Mesendoderm (in vitro differentiated cells): ENCODE data around the gene ABCG4.

Experiments used
- DNase-seq: peaks from one replicate; pipeline ENCODE4 v3.0.0; 2013
- H2AK5ac ChIP-seq: 2 replicates; pipeline ENCODE4 v1.6.1; 2013; ENCODE audit warnings: low read length, inconsistent platforms
- H2BK120ac ChIP-seq: 2 replicates; pipeline ENCODE4 v1.6.1; 2013; ENCODE audit warnings: low read depth, mild to moderate bottlenecking, low read length, moderate library complexity, mixed read lengths
- H2BK15ac ChIP-seq: replicated peaks from 2 replicates; pipeline ENCODE4 v1.6.1; 2013; ENCODE audit warnings: low read depth, mild to moderate bottlenecking, moderate library complexity
- H2BK5ac ChIP-seq: 2 replicates; pipeline ENCODE4 v1.6.1; 2013; ENCODE audit warnings: low read length, inconsistent platforms
- H3K18ac ChIP-seq: 2 replicates; pipeline ENCODE4 v1.6.1; 2013; ENCODE audit warnings: mild to moderate bottlenecking, low read length, mixed read lengths
- H3K23ac ChIP-seq: one replicate; pipeline ENCODE4 v1.6.1; 2013; ENCODE audit warnings: low read length
- H3K27ac ChIP-seq: 2 replicates; pipeline ENCODE4 v1.5.1; 2013; ENCODE audit warnings: low read depth, mild to moderate bottlenecking, inconsistent platforms, low read length, moderate library complexity
- H3K27me3 ChIP-seq: 2 replicates; pipeline ENCODE4 v1.6.1; 2013; ENCODE audit warnings: low read length, control low read depth, mild to moderate bottlenecking, inconsistent platforms; ENCODE audit not compliant: insufficient read depth, poor library complexity
- H3K36me3 ChIP-seq: 2 replicates; pipeline ENCODE4 v1.6.1; 2013; ENCODE audit warnings: low read length, inconsistent platforms; ENCODE audit not compliant: control insufficient read depth, insufficient read depth
- H3K4ac ChIP-seq: one replicate; pipeline ENCODE4 v1.6.1; 2013; ENCODE audit warnings: low read depth, mild to moderate bottlenecking, low read length, moderate library complexity
- H3K4me1 ChIP-seq: 2 replicates; pipeline ENCODE4 v1.6.1; 2013; ENCODE audit warnings: low read depth, low read length, inconsistent platforms; ENCODE audit not compliant: control insufficient read depth
- H3K4me2 ChIP-seq: 2 replicates; pipeline ENCODE4 v1.6.1; 2013; ENCODE audit warnings: low read length
- H3K4me3 ChIP-seq: 2 replicates; pipeline ENCODE4 v1.5.1; 2013; ENCODE audit warnings: mild to moderate bottlenecking, low read length
- H3K56ac ChIP-seq: one replicate; pipeline ENCODE4 v1.6.1; 2013; ENCODE audit warnings: low read length
- H3K79me1 ChIP-seq: 2 replicates; pipeline ENCODE4 v1.6.1; 2013; ENCODE audit warnings: low read length, inconsistent platforms
- H3K79me2 ChIP-seq: 2 replicates; pipeline ENCODE4 v1.6.1; 2013; ENCODE audit warnings: mild to moderate bottlenecking, low read length; ENCODE audit not compliant: control insufficient read depth, insufficient read depth
- H3K9ac ChIP-seq: 2 replicates; pipeline ENCODE4 v1.6.1; 2013; ENCODE audit warnings: low read length, inconsistent platforms
- H4K5ac ChIP-seq: one replicate; pipeline ENCODE4 v1.6.1; 2013; ENCODE audit warnings: low read length
- H4K8ac ChIP-seq: one replicate; pipeline ENCODE4 v1.6.1; 2013; ENCODE audit warnings: low read depth, mild to moderate bottlenecking, control low read depth, low read length, moderate library complexity
- WGBS: extraction: QIAGEN DNeasy Blood & Tissue Kit; methylation state at CpG from one replicate; pipeline ENCODE4 v1.1.7; 2013; ENCODE audit warnings: low lambda C conversion rate, missing lambda C conversion rate; ENCODE audit not compliant: insufficient coverage; ENCODE audit errors: extremely low coverage; 5-methylcytosine and 5-hydroxymethylcytosine counted together

The ABCG4 gene

DNA sequence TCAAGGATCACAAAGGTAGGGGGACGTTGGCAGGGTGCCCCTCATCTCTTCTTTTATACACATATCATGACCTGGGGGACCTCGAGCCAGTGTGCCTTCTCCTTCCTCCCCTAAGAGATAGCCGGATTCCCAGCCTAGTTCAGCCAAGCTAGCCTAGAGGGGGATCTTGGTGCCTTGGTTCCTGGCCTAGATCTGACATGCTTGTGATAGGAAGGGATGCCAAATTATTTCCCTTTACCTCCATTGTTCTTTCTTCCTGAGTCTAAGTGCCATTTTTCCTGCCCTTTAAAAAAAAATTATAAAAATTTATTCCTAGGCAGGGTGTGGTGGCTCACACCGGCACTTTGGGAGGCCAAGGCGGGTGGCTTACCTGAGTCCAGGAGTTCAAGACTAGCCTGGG is 34.5 kb upstream of the ABCG4 start:
- no peak for DNase-seq
- Histone ChIP-seq H4K5ac (no peak overlapping the region), H3K56ac (no peak overlapping the region), H3K4me3 (no peak overlapping the region), H3K27me3 (no peaks in the 10 kb centered on the region), H3K79me2 (no peaks in the 10 kb centered on the region), H3K4ac (no peak overlapping the region), H3K23ac (no peak overlapping the region), H3K79me1 (no peaks in the 10 kb centered on the region), H3K4me2 (no peak overlapping the region), H2BK15ac (no peak overlapping the region), H2BK5ac (no peak overlapping the region), H2BK120ac (no peak overlapping the region), H3K18ac (no peak overlapping the region), H3K4me1 (no peaks in the 10 kb centered on the region), H3K27ac (no peak overlapping the region), H2AK5ac (no peak overlapping the region), H3K36me3 (no peaks in the 10 kb centered on the region), H4K8ac (no peak overlapping the region), H3K9ac (no peak overlapping the region)
- no CpG with 5 or more reads among the region's 5 CpGs for WGBS

DNA sequence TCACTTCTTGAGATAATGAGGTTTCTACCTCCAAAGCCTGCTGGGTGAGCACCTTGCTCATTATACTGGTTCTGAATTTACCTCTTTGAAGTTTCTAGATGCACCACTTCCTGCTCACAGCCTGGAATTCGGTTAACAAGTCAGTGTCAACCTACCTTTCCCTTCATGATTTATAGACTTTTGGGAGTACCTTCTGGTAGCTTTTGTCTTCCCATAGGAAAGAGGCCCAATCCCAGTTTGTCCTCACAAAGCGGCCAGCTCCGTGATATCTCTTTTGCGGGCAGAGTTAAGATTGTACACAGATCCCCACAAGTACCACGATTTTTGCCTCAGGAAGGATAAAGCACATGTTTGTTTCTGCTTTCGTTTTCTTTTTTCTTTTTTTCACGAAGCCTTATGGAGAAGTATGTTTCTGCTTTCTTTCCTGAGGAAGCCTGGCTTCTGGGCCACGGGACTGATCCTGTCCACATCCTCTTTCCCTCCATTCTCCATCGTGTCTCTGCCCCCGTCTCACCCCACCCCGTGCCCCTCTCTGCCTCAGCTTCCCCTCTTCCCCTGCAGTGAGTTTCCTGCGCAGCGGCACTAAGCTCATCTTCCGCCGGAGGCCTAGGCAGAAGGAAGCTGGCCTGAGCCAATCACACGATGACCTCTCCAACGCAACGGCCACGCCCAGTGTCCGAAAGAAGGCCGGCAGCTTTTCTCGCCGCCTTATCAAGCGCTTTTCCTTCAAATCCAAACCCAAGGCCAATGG is 33.2 kb upstream of the ABCG4 start:
- H3K4me1 ChIP-seq = peaks cover 1% of the 10 kb centered on the region
- no peak overlapping the region for H3K4me2 ChIP-seq
- H3K4ac ChIP-seq = no peak overlapping the region
- no peaks in the 10 kb centered on the region for H3K27me3 ChIP-seq
- WGBS = no CpG with 5 or more reads among the region's 24 CpGs
- H3K9ac ChIP-seq = no peak overlapping the region
- H3K79me1 ChIP-seq = no peaks in the 10 kb centered on the region
- H2BK120ac ChIP-seq = no peak overlapping the region
- H3K18ac ChIP-seq = no peak overlapping the region
- no peak overlapping the region for H2BK15ac ChIP-seq
- no peaks in the 10 kb centered on the region for H3K36me3 ChIP-seq
- H2BK5ac ChIP-seq = no peak overlapping the region
- no peak overlapping the region for H3K56ac ChIP-seq
- no peak overlapping the region for H3K27ac ChIP-seq
- DNase-seq = no peak
- H3K23ac ChIP-seq = no peak overlapping the region
- no peak overlapping the region for H2AK5ac ChIP-seq
- H3K79me2 ChIP-seq = no peaks in the 10 kb centered on the region
- no peak overlapping the region for H3K4me3 ChIP-seq
- no peak overlapping the region for H4K5ac ChIP-seq
- no peak overlapping the region for H4K8ac ChIP-seq

DNA sequence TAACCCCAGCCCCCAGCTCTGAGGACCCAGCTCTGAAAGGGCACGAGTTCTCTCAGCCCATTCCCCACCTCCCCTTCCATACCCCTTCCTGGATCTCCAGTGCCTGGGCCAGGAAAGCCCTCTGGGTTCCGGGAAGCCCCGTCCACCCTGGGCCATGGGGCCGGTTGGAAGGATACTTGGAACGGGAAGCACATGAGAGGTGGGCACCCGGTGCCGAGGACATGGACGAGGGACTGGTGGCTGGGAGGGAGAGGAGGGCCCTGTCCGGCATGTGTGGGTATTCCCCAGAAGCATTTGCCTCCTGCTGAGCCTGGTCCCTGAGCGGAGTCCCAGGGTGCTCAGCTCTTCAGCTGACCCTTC is 32.6 kb upstream of the ABCG4 start:
- H3K56ac ChIP-seq = no peak overlapping the region
- no peak overlapping the region for H2BK5ac ChIP-seq
- H3K18ac ChIP-seq = no peak overlapping the region
- no peak overlapping the region for H3K23ac ChIP-seq
- no peak overlapping the region for H4K5ac ChIP-seq
- no peak overlapping the region for H3K4me2 ChIP-seq
- no peak overlapping the region for H2AK5ac ChIP-seq
- no peak overlapping the region for H4K8ac ChIP-seq
- H3K4ac ChIP-seq = no peak overlapping the region
- peaks cover 2% of the 10 kb centered on the region for H3K4me1 ChIP-seq
- H2BK120ac ChIP-seq = no peak overlapping the region
- no peak overlapping the region for H2BK15ac ChIP-seq
- H3K36me3 ChIP-seq = no peaks in the 10 kb centered on the region
- H3K79me1 ChIP-seq = no peaks in the 10 kb centered on the region
- H3K27ac ChIP-seq = no peak overlapping the region
- H3K9ac ChIP-seq = no peak overlapping the region
- no peak overlapping the region for H3K4me3 ChIP-seq
- no peaks in the 10 kb centered on the region for H3K27me3 ChIP-seq
- no peaks in the 10 kb centered on the region for H3K79me2 ChIP-seq
- no peak for DNase-seq
- no CpG with 5 or more reads among the region's 10 CpGs for WGBS

DNA sequence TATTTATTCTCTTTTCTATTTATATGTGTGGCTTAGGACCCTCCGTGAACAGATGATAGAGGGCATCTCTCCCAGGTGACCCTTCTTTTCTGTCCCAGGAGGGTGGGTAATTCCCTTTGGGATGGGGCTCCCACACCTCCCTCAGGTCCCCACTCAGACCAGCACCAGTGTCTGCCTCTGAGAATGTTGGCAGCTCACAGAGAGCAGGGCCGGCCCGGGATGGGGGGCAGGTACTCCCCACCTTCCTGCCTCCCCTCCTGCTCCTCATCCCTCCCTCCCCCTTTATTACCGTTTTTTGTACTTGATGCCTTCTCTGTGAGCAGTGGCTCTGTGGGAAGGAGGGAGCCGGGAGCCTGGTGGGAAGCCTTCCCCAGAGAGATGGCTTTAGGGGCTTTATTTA is 32.3 kb upstream of the ABCG4 start:
- WGBS = no CpG with 5 or more reads among the region's 5 CpGs

DNA sequence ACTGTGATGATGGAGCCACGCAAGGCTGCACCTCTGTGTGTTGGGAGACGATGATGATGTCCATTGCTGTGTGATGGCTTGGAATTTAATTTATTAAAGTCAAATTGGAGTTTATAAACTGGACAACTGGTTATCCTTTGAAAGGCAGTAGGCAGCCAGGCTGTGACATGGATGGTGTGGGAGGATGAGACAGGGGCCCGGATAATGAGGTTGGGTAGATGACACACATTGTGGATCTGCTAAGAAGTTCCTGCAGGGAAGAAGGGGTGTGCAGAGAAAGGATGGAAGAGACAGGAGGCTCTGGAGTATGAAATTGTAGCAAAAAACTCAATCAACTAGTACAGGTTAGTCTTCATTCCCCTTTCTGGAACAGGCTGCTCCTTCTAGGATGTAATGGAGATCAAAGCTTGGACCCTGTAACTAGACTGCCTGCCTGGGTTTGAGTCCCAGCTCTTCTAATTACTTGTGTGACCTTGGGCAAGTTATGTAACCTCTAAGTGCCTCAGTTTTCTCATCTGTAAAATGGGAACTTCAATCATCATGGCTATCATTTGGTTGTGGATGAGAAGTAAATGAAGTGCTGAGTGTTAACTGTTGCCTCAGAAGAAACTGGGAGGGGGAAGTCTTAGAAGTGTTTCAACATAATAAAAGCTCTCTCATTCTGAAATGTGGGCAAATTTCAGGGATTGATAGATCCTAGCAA is 31.7 kb upstream of the ABCG4 start:
- H3K4me2 ChIP-seq = no peak overlapping the region
- no peak overlapping the region for H3K56ac ChIP-seq
- H4K8ac ChIP-seq = no peak overlapping the region
- no peak overlapping the region for H2AK5ac ChIP-seq
- H2BK5ac ChIP-seq = no peak overlapping the region
- no peak overlapping the region for H3K23ac ChIP-seq
- H3K4me3 ChIP-seq = no peak overlapping the region
- H3K27me3 ChIP-seq = no peaks in the 10 kb centered on the region
- no peak overlapping the region for H3K4ac ChIP-seq
- WGBS = no CpG with 5 or more reads among the region's 3 CpGs
- H3K36me3 ChIP-seq = no peaks in the 10 kb centered on the region
- peaks cover 2% of the 10 kb centered on the region for H3K4me1 ChIP-seq
- no peak overlapping the region for H3K9ac ChIP-seq
- peaks cover 7% of the 10 kb centered on the region for H3K79me2 ChIP-seq
- H2BK15ac ChIP-seq = no peak overlapping the region
- H3K27ac ChIP-seq = no peak overlapping the region
- H4K5ac ChIP-seq = no peak overlapping the region
- no peak overlapping the region for H3K18ac ChIP-seq
- no peak overlapping the region for H2BK120ac ChIP-seq
- peaks cover 6% of the 10 kb centered on the region for H3K79me1 ChIP-seq
- DNase-seq = no peak

More for the DNA sequence above, 32.3 kb upstream of the ABCG4 start:
- Histone ChIP-seq H3K4ac (no peak overlapping the region), H2BK5ac (no peak overlapping the region), H3K27ac (no peak overlapping the region), H2AK5ac (no peak overlapping the region), H2BK120ac (no peak overlapping the region), H3K4me2 (no peak overlapping the region), H4K5ac (no peak overlapping the region), H4K8ac (no peak overlapping the region), H3K79me2 (peaks cover 1% of the 10 kb centered on the region), H3K27me3 (no peaks in the 10 kb centered on the region), H2BK15ac (no peak overlapping the region), H3K4me3 (no peak overlapping the region), H3K23ac (no peak overlapping the region), H3K4me1 (peaks cover 2% of the 10 kb centered on the region), H3K36me3 (no peaks in the 10 kb centered on the region), H3K79me1 (peaks cover 1% of the 10 kb centered on the region), H3K18ac (no peak overlapping the region), H3K9ac (no peak overlapping the region), H3K56ac (no peak overlapping the region)
- no peak for DNase-seq
